Occipital lobe (tissue), 2 donors: Measurements from ENCODE around the gene PLEKHA6. TPM values are rescaled to one million over a fixed set of nuclear protein-coding genes. Genes with fewer than 3 reads are reported as not detected.
A peak's percentile ranks its signal among the peaks of the same experiment; 100 is the strongest.

ENCODE experiments used
- DNase-seq: peaks from one replicate; lab custom pipeline; 2025; lab: John Stamatoyannopoulos, UW
- total RNA-seq: library from RNA; depleted of rRNA; stranded (reverse); fragments of >200 nt; gene quantifications from one replicate; pipeline ENCODE4 v1.2.3, GENCODE V29; 2014

The PLEKHA6 gene
- total RNA-seq, 1 donor from 2014 or later, result 7.5 TPM

GRCh38 chr1:204192589-204193352 lies 167.0 kb downstream of the PLEKHA6 start:
- no peak for DNase-seq

GRCh38 chr1:204192046-204192445 lies 167.7 kb downstream of the PLEKHA6 start:
- DNase-seq, result no peak

GRCh38 chr1:204191456-204191855 lies 168.3 kb downstream of the PLEKHA6 start:
- DNase-seq, result no peak

GRCh38 chr1:204190212-204191211 lies 169.2 kb downstream of the PLEKHA6 start:
- DNase-seq, result no peak

- peak; percentile 23 for DNase-seq
Measured at GRCh38 chr1:204188959-204189639, 170.6 kb downstream of the PLEKHA6 start.

- DNase-seq, result no peak
Measured at GRCh38 chr1:204186597-204186996, 173.1 kb downstream of the PLEKHA6 start.

GRCh38 chr1:204181116-204181515 lies 178.6 kb downstream of the PLEKHA6 start:
- DNase-seq, result no peak

- DNase-seq, result no peak
Measured at GRCh38 chr1:204180133-204180532, 179.6 kb downstream of the PLEKHA6 start.

GRCh38 chr1:204178487-204179281 lies 181.0 kb downstream of the PLEKHA6 start:
- DNase-seq, result no peak

- no peak for DNase-seq
Measured at GRCh38 chr1:204177133-204177532, 182.6 kb downstream of the PLEKHA6 start.

- no peak for DNase-seq
Measured at GRCh38 chr1:204176049-204176448, 183.7 kb downstream of the PLEKHA6 start.

GRCh38 chr1:204174958-204175357 lies 184.8 kb downstream of the PLEKHA6 start:
- no peak for DNase-seq

- DNase-seq, result no peak
Measured at GRCh38 chr1:204172404-204173029, 187.2 kb downstream of the PLEKHA6 start.

GRCh38 chr1:204171751-204172178 lies 188.0 kb downstream of the PLEKHA6 start:
- no peak for DNase-seq

GRCh38 chr1:204170494-204171155 lies 189.1 kb downstream of the PLEKHA6 start:
- DNase-seq, result no peak

GRCh38 chr1:204169858-204170257 lies 189.9 kb downstream of the PLEKHA6 start:
- no peak for DNase-seq
